Activated CD4-positive, alpha-beta T cell treated with anti-CD3 and anti-CD28 coated beads for 4 hours (primary cell): ENCODE data around the gene POLR2B.
"Not testable (repeated sequence)": the region's sequence is repeated elsewhere in the genome, so short reads cannot be mapped to it uniquely, and the experiment has no call there.

Experiments
- DNase-seq, 2 donors: peaks; one replicate each; pipeline ENCODE4 v3.0.0-alpha.2; 2020

POLR2B gene

GRCh38 chr4:56990109-56990905 lies 11.6 kb downstream of the POLR2B start:
- DNase-seq, result no peak

- DNase-seq, result no peak
Observed at GRCh38 chr4:56995525-56995924, 16.8 kb downstream of the POLR2B start.

- no peak for DNase-seq
Observed at GRCh38 chr4:56999751-57000150, 21.1 kb downstream of the POLR2B start.

GRCh38 chr4:57013543-57014120 lies 34.9 kb downstream of the POLR2B start:
- no peak for DNase-seq

- no peak for DNase-seq
Observed at GRCh38 chr4:57018980-57019379, 40.3 kb downstream of the POLR2B start.

- DNase-seq, result no peak
Observed at GRCh38 chr4:57020467-57021101, 41.9 kb downstream of the POLR2B start.

GRCh38 chr4:57023104-57023503 lies 44.4 kb downstream of the POLR2B start:
- DNase-seq, result no peak

GRCh38 chr4:57034520-57034919 lies 55.8 kb downstream of the POLR2B start:
- DNase-seq, result no peak

- DNase-seq, result no peak
Observed at GRCh38 chr4:57037982-57038604, 59.4 kb downstream of the POLR2B start.

- DNase-seq, result no peak
Observed at GRCh38 chr4:57039345-57039744, 60.6 kb downstream of the POLR2B start.

GRCh38 chr4:57040510-57040909 lies 61.8 kb downstream of the POLR2B start:
- no peak for DNase-seq

GRCh38 chr4:57041020-57041419 lies 62.3 kb downstream of the POLR2B start:
- DNase-seq, result no peak

GRCh38 chr4:57042711-57043169 lies 64.0 kb downstream of the POLR2B start:
- DNase-seq, result no peak

GRCh38 chr4:57043347-57044251 lies 64.9 kb downstream of the POLR2B start:
- DNase-seq, result no peak

GRCh38 chr4:57044279-57044678 lies 65.6 kb downstream of the POLR2B start:
- no peak for DNase-seq

- DNase-seq, result no peak
Observed at GRCh38 chr4:57044996-57045395, 66.3 kb downstream of the POLR2B start.

GRCh38 chr4:57047046-57047445 lies 68.3 kb downstream of the POLR2B start:
- DNase-seq, result not testable (repeated sequence)

GRCh38 chr4:57048590-57049304 lies 70.1 kb downstream of the POLR2B start:
- DNase-seq, result no peak

- DNase-seq, result no peak
Observed at GRCh38 chr4:57051095-57051494, 72.4 kb downstream of the POLR2B start.

- no peak for DNase-seq
Observed at GRCh38 chr4:57051524-57051923, 72.8 kb downstream of the POLR2B start.

GRCh38 chr4:57053508-57053907 lies 74.8 kb downstream of the POLR2B start:
- DNase-seq, result no peak

GRCh38 chr4:57055886-57056285 lies 77.2 kb downstream of the POLR2B start:
- DNase-seq, result no peak
